ENCODE data around the gene CNTN4. TPM values are rescaled to one million over a fixed set of nuclear protein-coding genes. Genes with fewer than 3 reads are reported as not detected.

CNTN4 gene
- total RNA-seq, 1 donor from 2014 or later, result not detected

DNA sequence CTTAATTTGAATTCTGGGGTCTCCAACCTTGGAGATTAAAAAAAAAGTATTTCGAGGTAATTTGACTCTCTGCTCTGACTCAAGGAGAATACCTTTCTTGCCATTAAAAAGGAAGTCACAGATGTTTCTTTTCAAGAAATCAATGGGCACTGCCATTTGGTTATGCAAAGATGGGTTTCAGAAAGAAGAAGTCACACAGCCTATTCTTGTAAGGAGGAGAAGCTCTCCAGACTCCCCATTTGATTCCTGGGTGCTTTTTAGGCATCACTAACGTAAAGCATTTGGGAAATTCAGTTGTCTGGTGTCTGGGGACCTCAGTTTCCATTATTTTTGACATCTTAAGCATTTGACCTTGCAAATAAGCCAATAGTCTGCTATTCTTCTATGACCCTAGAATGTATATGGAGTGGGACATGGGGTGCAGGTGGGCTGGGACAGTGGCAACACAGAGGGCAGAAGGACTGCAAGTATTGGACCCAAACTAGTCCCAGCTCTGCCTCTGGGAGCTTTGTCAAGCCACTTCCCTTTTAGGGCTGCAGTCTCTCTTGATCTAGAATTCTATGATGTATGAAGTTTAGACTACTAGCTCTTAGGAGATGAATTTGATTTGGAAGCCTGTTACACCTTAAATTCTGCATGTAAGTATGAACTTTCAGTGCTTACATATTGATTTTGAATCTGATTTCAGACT, 983.7 kb downstream of the CNTN4 start:
- FAIRE-seq (no peak), DNase-seq (ENCODE audit: low read depth) (no peak)
- Mint-ChIP-seq H3K9me3 (ENCODE audit: unreplicated experiment) (peaks cover 8% of the 10 kb centered on the region), H3K4me1 (ENCODE audit: low read depth, unreplicated experiment) (no peaks in the 10 kb centered on the region), H3K27me3 (ENCODE audit: low read depth, unreplicated experiment) (no peaks in the 10 kb centered on the region), H3K4me3 (ENCODE audit: unreplicated experiment) (no peak overlapping the region), H3K36me3 (ENCODE audit: low read depth, unreplicated experiment) (no peaks in the 10 kb centered on the region), H3K27ac (ENCODE audit: unreplicated experiment) (no peak overlapping the region)
- Histone ChIP-seq H3K4me3 (ENCODE audit: insufficient read depth, low read depth, low read length) (no peak overlapping the region), H3K4me2 (ENCODE audit: low read length) (no peak overlapping the region), H3K27ac (ENCODE audit: low read depth, low read length) (no peak overlapping the region), H3K79me2 (ENCODE audit: insufficient read depth, low read length) (no peaks in the 10 kb centered on the region), H3K4me1 (ENCODE audit: insufficient read depth, low read length) (no peaks in the 10 kb centered on the region), H2AFZ (ENCODE audit: low read depth, low read length) (no peak overlapping the region), H3K27me3 (ENCODE audit: insufficient read depth, low read length) (no peaks in the 10 kb centered on the region), H3K36me3 (ENCODE audit: insufficient read depth, low read length) (no peaks in the 10 kb centered on the region), H3K9me3 (ENCODE audit: insufficient read depth, low read depth, low read length) (no peaks in the 10 kb centered on the region), H4K20me1 (ENCODE audit: insufficient read depth, low read length) (no peaks in the 10 kb centered on the region), H3K9ac (ENCODE audit: low read length) (no peak overlapping the region)
- TF ChIP-seq, protein P1, sequence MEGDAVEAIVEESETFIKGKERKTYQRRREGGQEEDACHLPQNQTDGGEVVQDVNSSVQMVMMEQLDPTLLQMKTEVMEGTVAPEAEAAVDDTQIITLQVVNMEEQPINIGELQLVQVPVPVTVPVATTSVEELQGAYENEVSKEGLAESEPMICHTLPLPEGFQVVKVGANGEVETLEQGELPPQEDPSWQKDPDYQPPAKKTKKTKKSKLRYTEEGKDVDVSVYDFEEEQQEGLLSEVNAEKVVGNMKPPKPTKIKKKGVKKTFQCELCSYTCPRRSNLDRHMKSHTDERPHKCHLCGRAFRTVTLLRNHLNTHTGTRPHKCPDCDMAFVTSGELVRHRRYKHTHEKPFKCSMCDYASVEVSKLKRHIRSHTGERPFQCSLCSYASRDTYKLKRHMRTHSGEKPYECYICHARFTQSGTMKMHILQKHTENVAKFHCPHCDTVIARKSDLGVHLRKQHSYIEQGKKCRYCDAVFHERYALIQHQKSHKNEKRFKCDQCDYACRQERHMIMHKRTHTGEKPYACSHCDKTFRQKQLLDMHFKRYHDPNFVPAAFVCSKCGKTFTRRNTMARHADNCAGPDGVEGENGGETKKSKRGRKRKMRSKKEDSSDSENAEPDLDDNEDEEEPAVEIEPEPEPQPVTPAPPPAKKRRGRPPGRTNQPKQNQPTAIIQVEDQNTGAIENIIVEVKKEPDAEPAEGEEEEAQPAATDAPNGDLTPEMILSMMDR (IDR thresholded peaks at IDR 0.05; ENCODE audit: insufficient read depth, low read depth, low read length), result no peak
- no peak for TF ChIP-seq EZH2 (IDR thresholded peaks at IDR 0.05; ENCODE audit: insufficient read depth, low read length)

DNA sequence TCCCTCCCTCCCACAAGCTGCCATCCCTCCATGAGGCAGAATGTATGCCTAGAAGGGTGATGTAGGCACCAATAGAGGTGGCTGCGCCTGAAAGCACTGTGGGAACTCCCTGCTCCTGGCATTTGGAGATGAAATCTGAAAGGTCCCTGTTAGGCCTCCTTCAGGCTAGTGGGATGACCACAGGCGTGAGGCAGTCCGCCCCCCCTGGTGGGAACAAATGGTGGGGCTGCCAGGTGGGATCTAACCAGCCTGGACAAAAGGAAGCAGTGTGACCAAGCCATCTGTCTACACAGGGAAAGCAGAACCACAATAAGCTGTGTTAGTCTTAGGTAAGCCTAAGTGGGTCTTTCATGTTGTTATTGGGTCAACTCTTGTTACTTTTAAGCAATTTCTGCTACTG, 986.2 kb downstream of the CNTN4 start:
- Histone ChIP-seq H2AFZ (ENCODE audit: low read depth, low read length) (no peak overlapping the region), H3K9me3 (ENCODE audit: insufficient read depth, low read depth, low read length) (no peaks in the 10 kb centered on the region), H3K4me3 (ENCODE audit: insufficient read depth, low read depth, low read length) (no peak overlapping the region), H3K79me2 (ENCODE audit: insufficient read depth, low read length) (no peaks in the 10 kb centered on the region), H3K4me2 (ENCODE audit: low read length) (no peak overlapping the region), H3K9ac (ENCODE audit: low read length) (no peak overlapping the region), H3K27ac (ENCODE audit: low read depth, low read length) (no peak overlapping the region), H3K36me3 (ENCODE audit: insufficient read depth, low read length) (no peaks in the 10 kb centered on the region), H4K20me1 (ENCODE audit: insufficient read depth, low read length) (no peaks in the 10 kb centered on the region), H3K27me3 (ENCODE audit: insufficient read depth, low read length) (no peaks in the 10 kb centered on the region), H3K4me1 (ENCODE audit: insufficient read depth, low read length) (no peaks in the 10 kb centered on the region)
- Mint-ChIP-seq H3K4me1 (ENCODE audit: low read depth, unreplicated experiment) (no peaks in the 10 kb centered on the region), H3K4me3 (ENCODE audit: unreplicated experiment) (no peak overlapping the region), H3K9me3 (ENCODE audit: unreplicated experiment) (peaks cover 5% of the 10 kb centered on the region), H3K36me3 (ENCODE audit: low read depth, unreplicated experiment) (no peaks in the 10 kb centered on the region), H3K27ac (ENCODE audit: unreplicated experiment) (no peak overlapping the region), H3K27me3 (ENCODE audit: low read depth, unreplicated experiment) (no peaks in the 10 kb centered on the region)
- DNase-seq (ENCODE audit: low read depth), result no peak
- TF ChIP-seq, protein P1 (IDR thresholded peaks at IDR 0.05; ENCODE audit: insufficient read depth, low read depth, low read length), result no peak
- no peak for TF ChIP-seq EZH2 (IDR thresholded peaks at IDR 0.05; ENCODE audit: insufficient read depth, low read length)
- FAIRE-seq, result no peak

DNA sequence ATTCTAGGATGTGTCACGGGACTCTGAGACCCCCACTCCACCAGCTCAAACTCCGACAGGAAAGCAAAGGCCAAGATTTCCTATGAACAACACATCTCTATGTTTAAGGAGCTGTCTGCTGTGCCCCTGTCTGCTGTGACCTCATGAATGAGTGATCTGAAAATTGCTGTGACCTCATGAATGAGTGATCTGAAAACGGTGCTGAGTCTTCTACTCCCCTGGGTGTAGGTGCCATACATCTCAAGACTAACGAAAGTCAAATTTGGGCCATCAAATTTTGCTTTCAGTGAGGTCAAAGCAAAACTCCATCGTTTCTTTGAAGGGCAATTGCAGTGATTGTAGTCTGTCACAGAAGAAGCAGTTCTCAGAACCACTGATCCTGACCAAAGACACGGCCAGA, 987.1 kb downstream of the CNTN4 start:
- Histone ChIP-seq H3K4me1 (ENCODE audit: insufficient read depth, low read length) (no peaks in the 10 kb centered on the region), H3K27me3 (ENCODE audit: insufficient read depth, low read length) (no peaks in the 10 kb centered on the region), H2AFZ (ENCODE audit: low read depth, low read length) (no peak overlapping the region), H3K4me3 (ENCODE audit: insufficient read depth, low read depth, low read length) (no peak overlapping the region), H3K4me2 (ENCODE audit: low read length) (no peak overlapping the region), H4K20me1 (ENCODE audit: insufficient read depth, low read length) (no peaks in the 10 kb centered on the region), H3K9ac (ENCODE audit: low read length) (no peak overlapping the region), H3K36me3 (ENCODE audit: insufficient read depth, low read length) (no peaks in the 10 kb centered on the region), H3K79me2 (ENCODE audit: insufficient read depth, low read length) (no peaks in the 10 kb centered on the region), H3K27ac (ENCODE audit: low read depth, low read length) (no peak overlapping the region), H3K9me3 (ENCODE audit: insufficient read depth, low read depth, low read length) (no peaks in the 10 kb centered on the region)
- Mint-ChIP-seq H3K36me3 (ENCODE audit: low read depth, unreplicated experiment) (no peaks in the 10 kb centered on the region), H3K4me1 (ENCODE audit: low read depth, unreplicated experiment) (no peaks in the 10 kb centered on the region), H3K4me3 (ENCODE audit: unreplicated experiment) (no peak overlapping the region), H3K27me3 (ENCODE audit: low read depth, unreplicated experiment) (no peaks in the 10 kb centered on the region), H3K27ac (ENCODE audit: unreplicated experiment) (no peak overlapping the region), H3K9me3 (ENCODE audit: unreplicated experiment) (peaks cover 5% of the 10 kb centered on the region)
- DNase-seq (ENCODE audit: low read depth) (no peak), FAIRE-seq (no peak)
- TF ChIP-seq, protein P1 (IDR thresholded peaks at IDR 0.05; ENCODE audit: insufficient read depth, low read depth, low read length), result no peak
- no peak for TF ChIP-seq EZH2 (IDR thresholded peaks at IDR 0.05; ENCODE audit: insufficient read depth, low read length)
